Neural cell (in vitro differentiated cells): ENCODE measurements around the gene ZDHHC14. TPM values are rescaled to one million over a fixed set of nuclear protein-coding genes. Genes with fewer than 3 reads are reported as not detected.

Source experiments
- H2AFZ ChIP-seq: fragments of 200-600, 300-800 bp; sonication (generic), shearing (Covaris generic); 2 replicates; pipeline ENCODE4 v1.6.0; 2014; ENCODE audit warnings: low read depth, mild to moderate bottlenecking, antibody characterized with exemption, low read length, moderate library complexity
- H3F3A ChIP-seq: fragments of 200-600 bp; shearing (Covaris generic); 2 replicates; pipeline ENCODE4 v1.6.1; 2016; ENCODE audit warnings: mild to moderate bottlenecking, moderate library complexity, mixed read lengths, antibody characterized with exemption, low read length; ENCODE audit not compliant: insufficient read depth, poor library complexity, severe bottlenecking
- H3K27ac ChIP-seq: fragments of 200-600, 300-800 bp; sonication (generic), shearing (Covaris generic); 2 replicates; pipeline ENCODE4 v1.5.1; 2014; ENCODE audit warnings: mild to moderate bottlenecking, low read length, moderate library complexity
- H3K27me3 ChIP-seq: fragments of 300-800, 200-600 bp; sonication (generic), shearing (Covaris generic); 2 replicates; pipeline ENCODE4 v1.6.0; 2014; ENCODE audit warnings: mild to moderate bottlenecking, low read depth, low read length, moderate library complexity; ENCODE audit not compliant: insufficient read depth
- H3K36me3 ChIP-seq: fragments of 300-800, 200-600 bp; sonication (generic), shearing (Covaris generic); 2 replicates; pipeline ENCODE4 v1.5.1; 2014; ENCODE audit warnings: mild to moderate bottlenecking, antibody characterized with exemption, low read length, moderate library complexity; ENCODE audit not compliant: insufficient read depth
- H3K4me2 ChIP-seq: fragments of 300-800, 200-600 bp; sonication (generic), shearing (Covaris generic); 2 replicates; pipeline ENCODE4 v1.6.0; 2014; ENCODE audit warnings: mild to moderate bottlenecking, low read length
- H3K4me3 ChIP-seq: fragments of 300-800, 200-600 bp; sonication (generic), shearing (Covaris generic); 2 replicates; pipeline ENCODE4 v1.5.1; 2014; ENCODE audit warnings: mild to moderate bottlenecking, low read length, moderate library complexity
- H3K79me2 ChIP-seq: fragments of 200-600 bp; shearing (Covaris generic); replicated peaks from 2 replicates; pipeline ENCODE4 v1.6.0; 2014; ENCODE audit warnings: mild to moderate bottlenecking, low read length, moderate library complexity; ENCODE audit not compliant: insufficient read depth
- H3K9ac ChIP-seq: fragments of 300-800, 200-600 bp; sonication (generic), shearing (Covaris generic); 2 replicates; pipeline ENCODE4 v1.6.1; 2016; ENCODE audit warnings: mild to moderate bottlenecking, low read length, mixed read lengths
- H3K9me2 ChIP-seq: fragments of 200-600 bp; shearing (Covaris generic); 2 replicates; pipeline ENCODE4 v1.6.1; 2016; ENCODE audit warnings: mild to moderate bottlenecking, low read length, mixed read lengths; ENCODE audit not compliant: insufficient read depth
- H3K9me3 ChIP-seq: fragments of 200-600, 300-800 bp; sonication (generic), shearing (Covaris generic); 2 replicates; pipeline ENCODE4 v1.6.1; 2016; ENCODE audit warnings: mild to moderate bottlenecking, mixed run types, low read length, moderate library complexity, mixed read lengths
- H4K20me1 ChIP-seq: fragments of 200-600 bp; shearing (Covaris generic); 2 replicates; pipeline ENCODE4 v1.6.1; 2016; ENCODE audit warnings: mild to moderate bottlenecking, mixed run types; ENCODE audit not compliant: insufficient read depth
- CTCF ChIP-seq: fragments of 450-650 bp; IDR thresholded peaks from 2 replicates; pipeline ENCODE4 v1.5.1; 2014; ENCODE audit warnings: antibody characterized with exemption, mild to moderate bottlenecking, moderate library complexity; ENCODE audit not compliant: poor library complexity, severe bottlenecking
- EP300 ChIP-seq: fragments of 450-650 bp; conservative IDR thresholded peaks from 2 replicates; pipeline ENCODE4 v1.6.1; 2014; ENCODE audit warnings: antibody characterized with exemption, mild to moderate bottlenecking, moderate library complexity; ENCODE audit not compliant: poor library complexity, severe bottlenecking
- EZH2 ChIP-seq: fragments of 200-600, 300-800 bp; shearing (Covaris generic), sonication (generic); IDR thresholded peaks from 2 replicates; pipeline ENCODE4 v1.6.1; 2014; ENCODE audit warnings: antibody characterized with exemption, low read length, borderline replicate concordance, mild to moderate bottlenecking; ENCODE audit not compliant: insufficient read depth, poor library complexity, severe bottlenecking
- MXI1 ChIP-seq: fragments of 450-650 bp; conservative IDR thresholded peaks from 2 replicates; pipeline ENCODE4 v1.6.1; 2014; ENCODE audit warnings: antibody characterized with exemption, mild to moderate bottlenecking; ENCODE audit not compliant: poor library complexity, severe bottlenecking
- POLR2AphosphoS5 ChIP-seq: IDR thresholded peaks from 2 replicates; pipeline ENCODE4 v1.6.1; 2012
- RAD21 ChIP-seq: fragments of 450-650 bp; conservative IDR thresholded peaks from 2 replicates; pipeline ENCODE4 v1.6.1; 2014; ENCODE audit warnings: antibody characterized with exemption, mild to moderate bottlenecking, moderate library complexity
- REST ChIP-seq: IDR thresholded peaks from 2 replicates; pipeline ENCODE4 v1.6.1; 2012; ENCODE audit warnings: borderline replicate concordance
- SMC3 ChIP-seq: fragments of 450-650 bp; conservative IDR thresholded peaks from 2 replicates; pipeline ENCODE4 v1.6.1; 2014; ENCODE audit warnings: antibody characterized with exemption, mild to moderate bottlenecking, moderate library complexity; ENCODE audit not compliant: poor library complexity
- TAF1 ChIP-seq: IDR thresholded peaks from 2 replicates; pipeline ENCODE4 v1.6.1; 2012; ENCODE audit warnings: low read depth
- polyA plus RNA-seq: library from polyadenylated mRNA; depleted of rRNA; stranded (reverse); fragments of >200 nt; gene quantifications from 2 replicates; pipeline ENCODE4 v1.2.3, GENCODE V29; 2014

The ZDHHC14 gene
- polyA plus RNA-seq, 1 donor from 2014 or later = 4.1 TPM

- TF ChIP-seq SMC3 = no peak
- no peak for TF ChIP-seq TAF1
- TF ChIP-seq POLR2AphosphoS5 = no peak
- TF ChIP-seq CTCF = no peak
- TF ChIP-seq REST = no peak
- TF ChIP-seq EZH2 = no peak
- no peak for TF ChIP-seq RAD21
- TF ChIP-seq EP300 = no peak
- no peak for TF ChIP-seq MXI1
- Histone ChIP-seq H3K9me2 (no peaks in the 10 kb centered on the region), H3K9ac (no peak overlapping the region), H3K27me3 (no peaks in the 10 kb centered on the region), H3K79me2 (no peaks in the 10 kb centered on the region), H3K27ac (no peak overlapping the region), H3K9me3 (no peaks in the 10 kb centered on the region), H3K36me3 (no peaks in the 10 kb centered on the region), H4K20me1 (no peaks in the 10 kb centered on the region), H3F3A (no peaks in the 10 kb centered on the region), H2AFZ (no peak overlapping the region), H3K4me3 (no peak overlapping the region), H3K4me2 (no peak overlapping the region)
Measured at GRCh38 chr6:157609556-157609955, 228.6 kb downstream of the ZDHHC14 start.

GRCh38 chr6:157610451-157610999 is 229.5 kb downstream of the ZDHHC14 start:
- H4K20me1 ChIP-seq = no peaks in the 10 kb centered on the region
- H2AFZ ChIP-seq = no peak overlapping the region
- no peak for TF ChIP-seq TAF1
- no peak for TF ChIP-seq SMC3
- H3K4me3 ChIP-seq = no peak overlapping the region
- H3K27me3 ChIP-seq = no peaks in the 10 kb centered on the region
- H3K27ac ChIP-seq = no peak overlapping the region
- H3K79me2 ChIP-seq = no peaks in the 10 kb centered on the region
- H3F3A ChIP-seq = no peaks in the 10 kb centered on the region
- H3K4me2 ChIP-seq = no peak overlapping the region
- H3K36me3 ChIP-seq = no peaks in the 10 kb centered on the region
- no peaks in the 10 kb centered on the region for H3K9me2 ChIP-seq
- no peaks in the 10 kb centered on the region for H3K9me3 ChIP-seq
- no peak overlapping the region for H3K9ac ChIP-seq

- Histone ChIP-seq H3K27me3 (no peaks in the 10 kb centered on the region), H3K4me2 (no peak overlapping the region), H3K9me3 (no peaks in the 10 kb centered on the region), H3K9ac (no peak overlapping the region), H4K20me1 (no peaks in the 10 kb centered on the region), H3K27ac (no peak overlapping the region), H3F3A (no peaks in the 10 kb centered on the region), H3K36me3 (no peaks in the 10 kb centered on the region), H3K9me2 (no peaks in the 10 kb centered on the region), H2AFZ (no peak overlapping the region), H3K4me3 (no peak overlapping the region), H3K79me2 (no peaks in the 10 kb centered on the region)
- TF ChIP-seq SMC3 (no peak), RAD21 (no peak), EP300 (no peak), REST (no peak), MXI1 (no peak), TAF1 (no peak), EZH2 (no peak), POLR2AphosphoS5 (no peak), CTCF (no peak)
Measured at GRCh38 chr6:157611406-157611805, 230.4 kb downstream of the ZDHHC14 start.
